Body of pancreas (tissue), 4 donors: ENCODE data around the gene MVB12B. TPM values are rescaled to one million over a fixed set of nuclear protein-coding genes. Genes with fewer than 3 reads are reported as not detected.

Experiments used
- ATAC-seq: fragments of 150-250 bp; one replicate; pipeline ENCODE4 v1.9.1; 2016
- DNase-seq, 4 donors: peaks; one replicate each; pipeline ENCODE4 v3.0.0-alpha.2; 2019
- H3K27ac ChIP-seq, 4 donors: fragments of 200-600 bp; sonication (generic); 1 replicate in 3 of 4; 2 replicates in 1 of 4; pipeline versions ENCODE4 v1.5.1 to v1.6.1; 2016 to 2019; ENCODE audit warnings: mild to moderate bottlenecking in 1 of 4, mixed read lengths in 1 of 4, moderate library complexity in 1 of 4
- H3K27me3 ChIP-seq, 2 donors: fragments of 200-600 bp; sonication (generic); one replicate each; pipeline ENCODE4 v1.6.0; 2016; ENCODE audit warnings: mild to moderate bottlenecking in 1 of 2
- H3K36me3 ChIP-seq, 2 donors: fragments of 200-600 bp; sonication (generic); replicated peaks in 1 of 2; 2 replicates each; pipeline ENCODE4 v1.5.1; 2016; ENCODE audit warnings: low read depth in 2 of 2; ENCODE audit not compliant: insufficient read depth in 1 of 2
- H3K4me1 ChIP-seq: fragments of 200-600 bp; sonication (generic); one replicate; pipeline ENCODE4 v1.6.0; 2016
- H3K4me3 ChIP-seq, 2 donors: fragments of 200-600 bp; sonication (generic); 1 replicate in 1 of 2; 2 replicates in 1 of 2; pipeline ENCODE4 v1.5.1; 2016 to 2019
- H3K9me3 ChIP-seq, 3 donors: fragments of 200-600 bp; sonication (generic); 1 replicate in 2 of 3; 2 replicates in 1 of 3; pipeline ENCODE4 v1.5.1; 2016
- CTCF ChIP-seq, 7 experiments: fragments of 450-650 bp in 4 of 7; fragments of 200-600 bp in 3 of 7; sonication (generic) in 3 of 7; IDR thresholded peaks; one replicate each; pipeline ENCODE4 v1.5.1; 2016 to 2019; ENCODE audit warnings: antibody characterized with exemption in 7 of 7
- POLR2A ChIP-seq, 3 donors: fragments of 450-650 bp; IDR thresholded peaks; one replicate each; pipeline ENCODE4 v1.6.1; 2016; ENCODE audit warnings: antibody characterized with exemption in 3 of 3, mild to moderate bottlenecking in 2 of 3
- WGBS, 2 donors: methylation state at CpG; one replicate each; pipeline ENCODE4 v1.1.5; 2017; 5-methylcytosine and 5-hydroxymethylcytosine counted together
- intact Hi-C: fragments of 100-400 bp; cut with DNase I; formaldehyde crosslinking; loops from one replicate; pipeline ENCODE4 v1.15.1; 2023
- total RNA-seq, 2 donors: library from RNA; depleted of rRNA; stranded (reverse); fragments of >200 nt; gene quantifications; one replicate each; pipeline ENCODE4 v1.1.0, GENCODE V29; 2016

Gene MVB12B
- total RNA-seq, 2 donors from 2014 or later = 5.2 to 9.9 TPM

- no peaks in the 10 kb centered on the region for H3K4me1 ChIP-seq
- ATAC-seq (no peak), DNase-seq (no peak)
- H3K27me3 ChIP-seq = no peaks in the 10 kb centered on the region
- TF ChIP-seq CTCF (IDR thresholded peaks at IDR 0.05) (no peak), POLR2A (IDR thresholded peaks at IDR 0.05) (no peak)
- no peaks in the 10 kb centered on the region for H3K36me3 ChIP-seq
- intact Hi-C loops = no loop called here
- H3K27ac ChIP-seq = no peak overlapping the region
- 66 to 86% methylated on average over 14 to 18 of the region's 18 CpGs for WGBS, 2 donors
- no peaks in the 10 kb centered on the region for H3K9me3 ChIP-seq
- no peak overlapping the region for H3K4me3 ChIP-seq
Observed at GRCh38 chr9:126376311-126377175, 49.9 kb downstream of the MVB12B start.

GRCh38 chr9:126377176-126377509, 50.5 kb downstream of the MVB12B start:
- WGBS, 2 donors = 95 to 100% methylated on average over 2 of the region's 2 CpGs
- H3K27ac ChIP-seq = no peak overlapping the region
- intact Hi-C loops = no loop called here

GRCh38 chr9:126377536-126377935, 50.9 kb downstream of the MVB12B start:
- no peak for ATAC-seq
- intact Hi-C loops = no loop called here
- H3K36me3 ChIP-seq = no peaks in the 10 kb centered on the region
- no peak for TF ChIP-seq POLR2A (IDR thresholded peaks at IDR 0.05)
- no peak for TF ChIP-seq CTCF (IDR thresholded peaks at IDR 0.05)
- no peak overlapping the region for H3K4me3 ChIP-seq
- no peaks in the 10 kb centered on the region for H3K4me1 ChIP-seq
- 90 to 95% methylated on average over 6 to 9 of the region's 9 CpGs for WGBS, 2 donors
- H3K9me3 ChIP-seq = no peaks in the 10 kb centered on the region
- no peak for DNase-seq
- H3K27me3 ChIP-seq = no peaks in the 10 kb centered on the region
- no peak overlapping the region for H3K27ac ChIP-seq

More at GRCh38 chr9:126377176-126377509, 50.5 kb downstream of the MVB12B start:
- Histone ChIP-seq H3K36me3 (no peaks in the 10 kb centered on the region), H3K4me1 (no peaks in the 10 kb centered on the region), H3K9me3 (no peaks in the 10 kb centered on the region), H3K4me3 (no peak overlapping the region), H3K27me3 (no peaks in the 10 kb centered on the region)
- TF ChIP-seq POLR2A (IDR thresholded peaks at IDR 0.05) = no peak
- no peak for TF ChIP-seq CTCF (IDR thresholded peaks at IDR 0.05)
- DNase-seq (no peak), ATAC-seq (no peak)

GRCh38 chr9:126378761-126379160, 52.1 kb downstream of the MVB12B start:
- Histone ChIP-seq H3K27ac (no peak overlapping the region), H3K4me3 (no peak overlapping the region), H3K27me3 (no peaks in the 10 kb centered on the region), H3K9me3 (no peaks in the 10 kb centered on the region), H3K36me3 (no peaks in the 10 kb centered on the region), H3K4me1 (no peaks in the 10 kb centered on the region)
- ATAC-seq = no peak
- intact Hi-C loops = no loop called here
- no peak for DNase-seq
- 82 to 86% methylated on average over 7 of the region's 7 CpGs for WGBS, 2 donors
- TF ChIP-seq CTCF (IDR thresholded peaks at IDR 0.05) (no peak), POLR2A (IDR thresholded peaks at IDR 0.05) (no peak)
